ENCODE results near the gene THOC1. TPM values are rescaled to one million over a fixed set of nuclear protein-coding genes. Genes with fewer than 3 reads are reported as not detected.
"Not testable (repeated sequence)": the region's sequence is repeated elsewhere in the genome, so short reads cannot be mapped to it uniquely, and the experiment has no call there.

Gene THOC1, protein sequence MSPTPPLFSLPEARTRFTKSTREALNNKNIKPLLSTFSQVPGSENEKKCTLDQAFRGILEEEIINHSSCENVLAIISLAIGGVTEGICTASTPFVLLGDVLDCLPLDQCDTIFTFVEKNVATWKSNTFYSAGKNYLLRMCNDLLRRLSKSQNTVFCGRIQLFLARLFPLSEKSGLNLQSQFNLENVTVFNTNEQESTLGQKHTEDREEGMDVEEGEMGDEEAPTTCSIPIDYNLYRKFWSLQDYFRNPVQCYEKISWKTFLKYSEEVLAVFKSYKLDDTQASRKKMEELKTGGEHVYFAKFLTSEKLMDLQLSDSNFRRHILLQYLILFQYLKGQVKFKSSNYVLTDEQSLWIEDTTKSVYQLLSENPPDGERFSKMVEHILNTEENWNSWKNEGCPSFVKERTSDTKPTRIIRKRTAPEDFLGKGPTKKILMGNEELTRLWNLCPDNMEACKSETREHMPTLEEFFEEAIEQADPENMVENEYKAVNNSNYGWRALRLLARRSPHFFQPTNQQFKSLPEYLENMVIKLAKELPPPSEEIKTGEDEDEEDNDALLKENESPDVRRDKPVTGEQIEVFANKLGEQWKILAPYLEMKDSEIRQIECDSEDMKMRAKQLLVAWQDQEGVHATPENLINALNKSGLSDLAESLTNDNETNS
- total RNA-seq: 51.8 and 56.4 TPM in 2 replicates

DNA sequence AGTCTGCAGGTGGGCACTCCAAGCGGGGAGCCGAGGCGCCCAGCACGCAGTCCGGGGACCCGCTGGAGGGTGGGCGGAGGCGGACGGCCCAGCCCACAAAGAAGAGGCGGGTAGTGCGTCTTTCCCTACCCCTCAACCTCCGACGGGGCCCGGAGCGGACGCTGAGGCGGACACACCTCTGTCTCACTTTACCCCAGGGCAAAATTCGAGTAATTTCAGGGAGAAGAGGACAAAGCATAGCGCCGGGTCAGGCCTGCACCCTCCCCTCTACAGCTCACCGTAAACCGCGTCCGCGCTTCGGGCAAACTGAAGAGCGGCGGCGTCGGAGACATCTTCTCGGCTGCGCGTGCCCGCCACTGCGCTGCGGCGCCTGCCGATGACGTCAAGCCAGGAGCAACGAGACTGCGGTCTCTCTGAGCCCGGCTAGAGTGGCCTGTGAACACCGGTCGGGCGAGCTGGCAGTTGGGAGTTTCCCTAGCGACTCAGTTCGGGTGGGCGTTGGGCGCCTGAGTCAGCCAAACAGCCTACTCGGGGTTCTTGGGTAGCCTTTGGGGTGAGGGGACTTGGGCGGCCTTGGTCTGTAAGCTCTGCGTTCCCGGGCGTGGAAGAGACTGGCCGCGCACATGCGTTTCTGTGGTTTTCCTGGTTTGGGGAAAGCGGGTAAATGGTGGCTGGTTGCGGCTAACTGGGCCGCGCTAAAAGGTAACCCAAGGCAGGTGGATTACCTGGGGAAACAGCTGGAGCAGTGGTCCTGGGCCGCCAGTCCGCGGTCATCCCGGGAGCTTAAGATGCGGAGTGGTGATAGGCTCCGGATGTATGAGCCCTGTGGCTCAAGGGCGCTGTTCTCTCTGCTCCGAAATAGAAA, at the start of gene THOC1:
THOC1 (minus strand) TSS at position 360 of the 865 bp plus-strand sequence; CDS start at position 332, 28 bp downstream.
- intact Hi-C loops (cut with micrococcal nuclease): loop anchor here (1.0 to 5.0 kb wide), 9 partner anchors 15 to 564 kb away; partner anchors contain the start of genes TYMS and USP14

GRCh38 chr18:317618-318017, 49.8 kb upstream of the THOC1 start:
- intact Hi-C loops (cut with micrococcal nuclease): no loop called here

DNA sequence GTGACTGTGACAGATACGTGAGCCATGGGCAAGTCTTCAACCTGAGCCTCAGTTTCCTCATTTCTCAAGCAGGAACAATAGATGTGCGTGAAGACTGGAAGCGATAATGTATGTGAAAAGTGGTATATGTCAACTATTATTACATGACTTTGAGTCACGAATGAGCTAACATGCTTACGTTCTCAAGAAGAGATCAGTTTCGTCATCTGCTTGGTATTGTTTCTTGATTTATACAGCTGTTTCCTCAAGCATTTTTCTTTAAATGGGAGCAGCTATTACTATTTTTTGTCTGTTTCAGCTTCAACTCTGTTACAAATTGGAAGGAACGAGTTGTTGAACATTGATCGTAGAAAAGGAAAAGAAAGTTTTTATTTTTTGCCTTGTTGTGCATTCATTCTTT, 48.5 kb upstream of the THOC1 start:
- intact Hi-C loops (cut with micrococcal nuclease): no loop called here

GRCh38 chr18:313931-314330, 46.1 kb upstream of the THOC1 start:
- intact Hi-C loops (cut with micrococcal nuclease): no loop called here

GRCh38 chr18:312415-312814, 44.6 kb upstream of the THOC1 start:
- intact Hi-C loops (cut with micrococcal nuclease): no loop called here

GRCh38 chr18:310042-310441, 42.2 kb upstream of the THOC1 start:
- intact Hi-C loops (cut with micrococcal nuclease): no loop called here

DNA sequence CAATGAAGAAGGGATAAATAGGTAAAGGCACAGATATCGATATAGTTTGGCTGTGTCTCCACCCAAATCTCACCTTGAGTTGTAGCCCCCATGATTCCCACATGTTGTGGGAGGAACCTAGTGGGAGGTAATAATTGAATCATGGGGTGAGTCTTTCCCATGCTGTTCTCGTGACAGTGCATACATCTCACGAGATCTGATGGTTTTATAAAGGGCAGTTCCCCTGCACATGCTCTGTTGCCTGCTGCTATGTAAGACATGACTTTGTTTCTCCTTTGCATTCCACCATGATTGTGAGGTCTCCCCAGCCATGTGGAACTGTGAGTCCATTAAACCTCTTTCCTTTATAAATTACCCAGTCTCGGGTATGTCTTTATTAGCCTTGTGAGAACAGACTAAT, 40.2 kb upstream of the THOC1 start:
- intact Hi-C loops (cut with micrococcal nuclease): not testable (repeated sequence)

DNA sequence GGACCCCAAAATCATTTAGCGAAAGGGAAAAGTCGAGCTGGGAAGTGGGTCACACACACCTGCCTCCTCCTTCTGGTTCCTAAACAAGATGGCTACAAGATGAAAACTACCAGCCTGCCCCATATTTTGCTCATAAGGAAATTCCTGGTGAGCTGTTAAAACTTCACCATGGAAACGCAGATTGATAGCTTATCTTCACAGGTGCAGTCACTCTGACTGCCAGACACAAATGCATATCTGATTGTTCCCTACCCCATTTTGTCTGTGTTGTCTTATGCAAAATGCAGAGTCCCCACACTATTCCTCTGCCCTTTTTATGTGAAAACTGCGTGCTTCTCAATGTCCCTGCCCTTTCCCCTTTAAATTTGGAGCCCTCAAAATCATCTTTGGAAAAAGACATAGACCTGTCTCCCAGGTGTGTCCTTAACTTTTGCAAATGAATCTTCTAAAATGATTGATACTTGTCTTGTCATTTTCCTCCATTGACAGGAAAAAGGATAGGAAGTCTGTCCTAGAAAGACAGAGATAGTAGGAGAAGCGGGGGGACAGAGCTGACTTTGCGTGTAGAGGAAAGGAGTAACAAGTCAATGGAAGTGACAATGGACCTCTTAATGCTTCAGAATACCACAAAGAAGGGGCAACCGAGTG, 38.9 kb upstream of the THOC1 start:
- intact Hi-C loops (cut with micrococcal nuclease): no loop called here

DNA sequence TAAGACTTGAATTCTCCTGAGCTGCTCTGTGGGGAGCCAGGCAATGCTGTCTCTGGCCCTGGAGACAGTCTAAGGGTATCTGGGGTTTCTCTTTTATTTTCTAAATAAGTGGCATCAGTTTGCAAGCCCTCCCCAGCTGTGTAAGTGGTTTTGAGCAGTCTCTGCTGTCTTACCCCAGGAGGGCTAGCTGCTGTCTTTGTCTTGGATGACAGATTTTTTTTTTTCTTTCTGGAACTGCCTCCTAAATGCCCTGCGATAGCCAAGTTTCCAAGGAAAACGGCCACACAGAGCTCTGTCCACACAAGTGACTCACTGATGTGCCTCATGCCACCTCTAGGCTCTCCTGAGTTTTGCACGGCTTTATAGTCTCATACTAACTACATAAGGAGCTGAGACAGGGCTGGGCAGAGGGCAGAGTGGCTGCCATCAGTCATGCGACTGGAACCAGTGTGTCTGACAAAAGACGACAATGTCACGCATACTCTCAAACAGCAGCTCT, 37.2 kb upstream of the THOC1 start:
- intact Hi-C loops (cut with micrococcal nuclease): no loop called here

GRCh38 chr18:303607-304006, 35.8 kb upstream of the THOC1 start:
- intact Hi-C loops (cut with micrococcal nuclease): loop anchor here (1.0 kb wide), 1 partner anchor 12 kb away; no protein-coding TSS in a partner anchor

- intact Hi-C loops (cut with micrococcal nuclease): no loop called here
Measured at GRCh38 chr18:303011-303410, 35.2 kb upstream of the THOC1 start.

DNA sequence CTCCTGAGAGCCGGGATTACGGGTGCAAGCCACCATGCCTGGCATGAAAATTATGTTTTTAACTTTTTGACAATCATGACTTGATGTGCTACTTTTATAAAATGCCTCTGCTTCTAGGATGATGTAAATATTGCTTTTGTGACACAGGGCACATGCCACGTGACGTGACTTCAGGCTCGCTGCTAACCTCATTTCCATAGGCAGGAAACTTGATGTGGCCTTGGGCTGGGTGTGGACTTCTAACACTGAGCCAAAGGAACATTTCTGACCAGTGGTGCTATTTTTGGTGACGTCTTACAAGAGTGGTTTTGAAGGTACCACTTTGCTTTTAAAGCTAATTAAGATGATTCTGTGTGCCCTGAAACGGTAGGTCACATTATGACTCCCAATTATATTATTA, 34.2 kb upstream of the THOC1 start:
- intact Hi-C loops (cut with micrococcal nuclease): no loop called here

DNA sequence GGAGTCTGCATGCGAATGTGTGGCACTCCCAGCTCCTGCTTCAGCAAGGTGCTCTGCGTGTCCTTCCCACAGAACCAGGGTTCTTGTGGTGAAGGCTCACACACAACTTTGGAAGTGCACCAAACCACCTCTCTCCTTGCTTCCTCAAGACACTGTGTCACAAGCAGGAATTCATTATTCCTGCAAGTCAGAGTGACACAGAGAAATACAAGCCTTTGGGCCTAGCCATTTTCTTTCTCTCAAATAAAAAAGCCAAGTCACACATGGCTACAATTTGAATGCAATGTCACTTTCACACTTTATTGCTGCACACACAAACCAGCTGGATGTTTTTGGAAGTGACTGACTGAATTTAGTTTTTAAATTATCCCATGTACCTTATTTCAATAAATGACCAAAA, 30.1 kb upstream of the THOC1 start:
- intact Hi-C loops (cut with micrococcal nuclease): no loop called here

DNA sequence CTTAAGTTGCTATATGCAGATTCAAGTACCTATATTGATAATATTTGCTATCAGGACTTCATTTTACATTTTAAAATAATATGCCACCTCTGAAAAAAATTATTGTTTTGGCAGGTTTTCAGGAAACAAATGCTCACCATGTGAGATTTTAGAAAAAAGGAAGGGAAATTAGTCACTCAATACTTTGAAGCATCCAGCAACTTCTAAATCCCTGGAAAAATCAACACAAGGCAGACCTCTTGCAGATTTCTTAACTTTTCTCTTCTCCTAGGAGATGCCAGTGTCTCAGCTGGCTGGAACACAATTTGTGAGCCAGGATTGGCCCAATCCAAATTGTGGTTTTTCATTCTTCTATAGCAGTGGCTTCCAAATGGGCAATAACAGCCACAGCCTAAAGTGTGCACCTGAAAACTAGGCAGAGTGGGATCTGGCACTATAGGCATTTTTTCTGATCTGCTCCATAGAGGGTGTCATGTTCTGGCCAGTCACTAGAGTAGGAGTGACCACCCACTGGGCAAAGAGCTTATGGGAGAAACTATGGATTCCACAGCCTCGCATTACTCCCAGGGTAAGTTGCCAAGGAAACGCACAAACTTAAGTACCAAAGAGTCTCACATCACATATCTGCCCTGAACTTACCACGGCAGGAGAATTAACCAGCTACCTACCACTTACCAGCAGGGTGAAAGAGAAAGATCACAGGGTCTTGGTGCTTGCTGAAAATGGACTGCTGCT, 28.1 kb upstream of the THOC1 start:
- intact Hi-C loops (cut with micrococcal nuclease): no loop called here

DNA sequence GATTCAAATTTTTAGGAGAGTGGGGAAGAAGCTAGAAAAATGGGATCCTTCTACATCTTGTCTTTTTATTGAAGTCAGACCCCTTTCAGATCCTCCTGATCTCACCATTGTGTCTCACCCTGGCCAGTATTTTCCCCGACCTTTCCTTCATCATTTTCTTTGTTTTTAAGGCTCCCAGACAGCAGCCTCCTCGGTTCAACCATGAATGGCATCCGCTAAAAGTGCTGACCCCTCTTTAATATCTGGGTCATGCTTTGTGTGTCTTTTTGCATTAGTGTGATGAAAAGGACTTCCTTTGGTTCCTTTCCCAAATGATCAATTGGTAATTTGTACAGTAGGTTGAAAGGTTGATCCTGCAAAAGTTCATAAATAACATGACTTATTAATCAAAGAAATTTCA, 26.7 kb upstream of the THOC1 start:
- intact Hi-C loops (cut with micrococcal nuclease): no loop called here

DNA sequence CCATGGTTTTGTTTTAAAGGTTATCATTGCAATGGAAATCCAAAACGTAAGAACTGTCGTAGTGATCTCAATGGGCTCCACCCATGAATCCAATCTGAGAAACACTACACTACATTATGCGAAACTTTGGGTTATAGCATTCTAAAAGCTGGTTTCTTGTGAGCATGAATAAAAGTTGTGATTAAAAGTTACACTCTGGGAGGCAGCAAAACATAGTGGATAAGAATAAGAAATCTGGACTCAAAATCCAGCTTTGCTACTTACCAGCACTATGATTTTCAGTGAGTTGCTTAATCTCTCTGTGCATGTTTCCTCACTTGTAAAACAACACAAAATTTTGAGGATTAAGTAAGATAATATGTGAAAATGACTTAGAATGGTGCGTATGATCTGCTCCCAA, 25.7 kb upstream of the THOC1 start:
- intact Hi-C loops (cut with micrococcal nuclease): no loop called here

GRCh38 chr18:292271-292670, 24.4 kb upstream of the THOC1 start:
- intact Hi-C loops (cut with micrococcal nuclease): no loop called here

GRCh38 chr18:289970-290369, 22.1 kb upstream of the THOC1 start:
- intact Hi-C loops (cut with micrococcal nuclease): not testable (repeated sequence)

- intact Hi-C loops (cut with micrococcal nuclease): no loop called here
Measured at GRCh38 chr18:289026-289425, 21.2 kb upstream of the THOC1 start.
